ENCODE results near the gene KAT8. TPM values are rescaled to one million over a fixed set of nuclear protein-coding genes. Genes with fewer than 3 reads are reported as not detected.
A peak's percentile ranks its signal among the peaks of the same experiment; 100 is the strongest.

The KAT8 gene
- total and polyA plus RNA-seq, 9 of the 15 experiments (the other 6 are each of a cell fraction or from before 2014, with no cell fraction given), result 10.0 to 98.5 (median 76.4) TPM

GRCh38 chr16:31135535-31136286, 18.2 kb downstream of the KAT8 start, which contains the start of gene PRSS8 (continued):
- TF ChIP-seq POLR2B (IDR thresholded peaks at IDR 0.05; ENCODE audit: low read depth, partially characterized antibody) (peak; percentile 22), PHF8 (IDR thresholded peaks at IDR 0.05; ENCODE audit: borderline replicate concordance, low read length) (peak; percentile 27; the same call in 1 of the 2 replicates), CBFB (CRISPR knock-in tag; IDR thresholded peaks at IDR 0.05) (peak; percentile 19; the same call in 1 of the 2 replicates), HES1 (IDR thresholded peaks at IDR 0.05; ENCODE audit: low read depth) (no peak), HDAC1 (IDR thresholded peaks at IDR 0.05) (peak in 1 of 2 experiments; percentile 74; a peak in 2 of 4 replicates), ZFX (CRISPR knock-in tag; IDR thresholded peaks at IDR 0.05) (peak; percentile 40), LARP7 (IDR thresholded peaks at IDR 0.05) (peak; percentile 86; the same call in 1 of the 2 replicates), ZFP36 (IDR thresholded peaks at IDR 0.05; ENCODE audit: low read depth, low read length, partially characterized antibody) (no peak), HLTF (IDR thresholded peaks at IDR 0.05) (peak; percentile 90; the same call in 1 of the 2 replicates), HDAC2 (IDR thresholded peaks at IDR 0.05) (peak; percentile 46; the same call in 1 of the 2 replicates), MCM7 (IDR thresholded peaks at IDR 0.05) (0 out of 4 replicates have a peak, but pooled peaks of 1 of the 2 experiments have one; percentile 39), NR2C2 (CRISPR knock-in tag; IDR thresholded peaks at IDR 0.05) (peak; percentile 41; the same call in 1 of the 2 replicates), NR2C2 (tag; IDR thresholded peaks at IDR 0.05) (no peak), ZNF609 (CRISPR knock-in tag; IDR thresholded peaks at IDR 0.05; ENCODE audit: borderline replicate concordance) (peak; percentile 69; the same call in 1 of the 2 replicates)
- TF ChIP-seq, protein P1, sequence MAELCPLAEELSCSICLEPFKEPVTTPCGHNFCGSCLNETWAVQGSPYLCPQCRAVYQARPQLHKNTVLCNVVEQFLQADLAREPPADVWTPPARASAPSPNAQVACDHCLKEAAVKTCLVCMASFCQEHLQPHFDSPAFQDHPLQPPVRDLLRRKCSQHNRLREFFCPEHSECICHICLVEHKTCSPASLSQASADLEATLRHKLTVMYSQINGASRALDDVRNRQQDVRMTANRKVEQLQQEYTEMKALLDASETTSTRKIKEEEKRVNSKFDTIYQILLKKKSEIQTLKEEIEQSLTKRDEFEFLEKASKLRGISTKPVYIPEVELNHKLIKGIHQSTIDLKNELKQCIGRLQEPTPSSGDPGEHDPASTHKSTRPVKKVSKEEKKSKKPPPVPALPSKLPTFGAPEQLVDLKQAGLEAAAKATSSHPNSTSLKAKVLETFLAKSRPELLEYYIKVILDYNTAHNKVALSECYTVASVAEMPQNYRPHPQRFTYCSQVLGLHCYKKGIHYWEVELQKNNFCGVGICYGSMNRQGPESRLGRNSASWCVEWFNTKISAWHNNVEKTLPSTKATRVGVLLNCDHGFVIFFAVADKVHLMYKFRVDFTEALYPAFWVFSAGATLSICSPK (IDR thresholded peaks at IDR 0.05; ENCODE audit: borderline replicate concordance), result peak; percentile 65; the same call in 1 of the 2 replicates
- TF ChIP-seq, protein P2, sequence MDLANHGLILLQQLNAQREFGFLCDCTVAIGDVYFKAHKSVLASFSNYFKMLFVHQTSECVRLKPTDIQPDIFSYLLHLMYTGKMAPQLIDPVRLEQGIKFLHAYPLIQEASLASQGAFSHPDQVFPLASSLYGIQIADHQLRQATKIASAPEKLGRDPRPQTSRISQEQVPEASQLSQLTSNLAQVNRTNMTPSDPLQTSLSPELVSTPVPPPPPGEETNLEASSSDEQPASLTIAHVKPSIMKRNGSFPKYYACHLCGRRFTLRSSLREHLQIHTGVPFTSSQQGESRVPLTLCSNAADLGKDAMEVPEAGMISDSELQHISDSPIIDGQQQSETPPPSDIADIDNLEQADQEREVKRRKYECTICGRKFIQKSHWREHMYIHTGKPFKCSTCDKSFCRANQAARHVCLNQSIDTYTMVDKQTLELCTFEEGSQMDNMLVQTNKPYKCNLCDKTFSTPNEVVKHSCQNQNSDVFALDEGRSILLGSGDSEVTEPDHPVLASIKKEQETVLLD (IDR thresholded peaks at IDR 0.05), result 0 out of 2 replicates have a peak, but pooled peaks have one; percentile 35
- TF ChIP-seq, protein P3, sequence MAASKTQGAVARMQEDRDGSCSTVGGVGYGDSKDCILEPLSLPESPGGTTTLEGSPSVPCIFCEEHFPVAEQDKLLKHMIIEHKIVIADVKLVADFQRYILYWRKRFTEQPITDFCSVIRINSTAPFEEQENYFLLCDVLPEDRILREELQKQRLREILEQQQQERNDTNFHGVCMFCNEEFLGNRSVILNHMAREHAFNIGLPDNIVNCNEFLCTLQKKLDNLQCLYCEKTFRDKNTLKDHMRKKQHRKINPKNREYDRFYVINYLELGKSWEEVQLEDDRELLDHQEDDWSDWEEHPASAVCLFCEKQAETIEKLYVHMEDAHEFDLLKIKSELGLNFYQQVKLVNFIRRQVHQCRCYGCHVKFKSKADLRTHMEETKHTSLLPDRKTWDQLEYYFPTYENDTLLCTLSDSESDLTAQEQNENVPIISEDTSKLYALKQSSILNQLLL (CRISPR knock-in tag; IDR thresholded peaks at IDR 0.05; ENCODE audit: borderline replicate concordance), result no peak
